A673 (cell line): Measurements from ENCODE around the gene TOMM7.

ENCODE experiments used
- CTCF ChIP-seq: fragments of 300-800, 200-600 bp; sonication (generic); conservative IDR thresholded peaks from 2 replicates; pipeline ENCODE4 v1.5.1; 2017; ENCODE audit warnings: low read depth, mild to moderate bottlenecking, antibody characterized with exemption, low read length, moderate library complexity, mixed read lengths
- EZH2 ChIP-seq: fragments of 200-600 bp; sonication (generic); IDR thresholded peaks from 2 replicates; pipeline ENCODE4 v1.6.1; 2017; ENCODE audit warnings: borderline replicate concordance, low read depth, mild to moderate bottlenecking, mixed read lengths, antibody characterized with exemption, low read length; ENCODE audit not compliant: poor library complexity, severe bottlenecking

- TF ChIP-seq CTCF, result no peak
- no peak for TF ChIP-seq EZH2
These were observed 10.6 kb upstream of the TOMM7 start for GRCh38 chr7:22833113-22833855.
